ENCODE data around the gene PGM2L1. TPM values are rescaled to one million over a fixed set of nuclear protein-coding genes. Genes with fewer than 3 reads are reported as not detected.

PGM2L1 gene
- total RNA-seq, 4 donors from 2014 or later = 1.0 to 21.8 (median 8.8) TPM

DNA sequence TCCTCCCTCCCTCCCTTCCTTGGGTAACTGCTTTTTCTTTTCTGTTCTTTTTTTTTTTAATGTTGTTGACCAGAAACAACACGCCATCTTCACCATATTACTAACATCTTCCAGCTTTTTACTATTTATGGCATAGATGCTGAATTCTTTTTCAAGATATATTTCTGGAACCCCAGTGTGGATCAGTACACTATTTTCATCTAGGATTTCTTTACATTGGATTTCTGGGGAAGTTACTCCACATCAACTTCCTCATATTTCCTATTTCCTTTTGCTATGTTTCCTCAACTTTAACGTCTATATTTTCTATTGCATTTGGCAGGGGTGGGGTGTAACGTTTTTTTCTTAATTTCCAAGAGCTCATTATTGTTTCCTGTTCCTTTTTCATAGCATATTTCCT is 7.0 kb downstream of the PGM2L1 start:
- no peaks in the 10 kb centered on the region for H3K4me1 ChIP-seq
- no peak overlapping the region for H3K4me3 ChIP-seq
- TF ChIP-seq, protein P1, sequence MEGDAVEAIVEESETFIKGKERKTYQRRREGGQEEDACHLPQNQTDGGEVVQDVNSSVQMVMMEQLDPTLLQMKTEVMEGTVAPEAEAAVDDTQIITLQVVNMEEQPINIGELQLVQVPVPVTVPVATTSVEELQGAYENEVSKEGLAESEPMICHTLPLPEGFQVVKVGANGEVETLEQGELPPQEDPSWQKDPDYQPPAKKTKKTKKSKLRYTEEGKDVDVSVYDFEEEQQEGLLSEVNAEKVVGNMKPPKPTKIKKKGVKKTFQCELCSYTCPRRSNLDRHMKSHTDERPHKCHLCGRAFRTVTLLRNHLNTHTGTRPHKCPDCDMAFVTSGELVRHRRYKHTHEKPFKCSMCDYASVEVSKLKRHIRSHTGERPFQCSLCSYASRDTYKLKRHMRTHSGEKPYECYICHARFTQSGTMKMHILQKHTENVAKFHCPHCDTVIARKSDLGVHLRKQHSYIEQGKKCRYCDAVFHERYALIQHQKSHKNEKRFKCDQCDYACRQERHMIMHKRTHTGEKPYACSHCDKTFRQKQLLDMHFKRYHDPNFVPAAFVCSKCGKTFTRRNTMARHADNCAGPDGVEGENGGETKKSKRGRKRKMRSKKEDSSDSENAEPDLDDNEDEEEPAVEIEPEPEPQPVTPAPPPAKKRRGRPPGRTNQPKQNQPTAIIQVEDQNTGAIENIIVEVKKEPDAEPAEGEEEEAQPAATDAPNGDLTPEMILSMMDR (IDR thresholded peaks at IDR 0.05) = no peak
- TF ChIP-seq POLR2A (IDR thresholded peaks at IDR 0.05) = no peak
- H3K36me3 ChIP-seq = no peaks in the 10 kb centered on the region
- intact Hi-C loops (cut with DNase I; ENCODE audit: low total_unique reads) = no loop called here
- no peak for DNase-seq
- peak overlapping the region in 1 of 2 donors; percentile 36 for H3K27ac ChIP-seq
- no peaks in the 10 kb centered on the region for H3K27me3 ChIP-seq
- H3K9me3 ChIP-seq = no peaks in the 10 kb centered on the region

- no peaks in the 10 kb centered on the region for H3K9me3 ChIP-seq
- no peaks in the 10 kb centered on the region for H3K36me3 ChIP-seq
- no peak for DNase-seq
- intact Hi-C loops (cut with DNase I; ENCODE audit: low total_unique reads) = no loop called here
- no peak for TF ChIP-seq POLR2A (IDR thresholded peaks at IDR 0.05)
- TF ChIP-seq, protein P1 (IDR thresholded peaks at IDR 0.05) = no peak
- no peaks in the 10 kb centered on the region for H3K27me3 ChIP-seq
- no peaks in the 10 kb centered on the region for H3K4me1 ChIP-seq
- H3K27ac ChIP-seq = peak overlapping the region in 1 of 2 donors; percentile 36
- H3K4me3 ChIP-seq = no peak overlapping the region
Observed at GRCh38 chr11:74390697-74391096, 7.5 kb downstream of the PGM2L1 start.

DNA sequence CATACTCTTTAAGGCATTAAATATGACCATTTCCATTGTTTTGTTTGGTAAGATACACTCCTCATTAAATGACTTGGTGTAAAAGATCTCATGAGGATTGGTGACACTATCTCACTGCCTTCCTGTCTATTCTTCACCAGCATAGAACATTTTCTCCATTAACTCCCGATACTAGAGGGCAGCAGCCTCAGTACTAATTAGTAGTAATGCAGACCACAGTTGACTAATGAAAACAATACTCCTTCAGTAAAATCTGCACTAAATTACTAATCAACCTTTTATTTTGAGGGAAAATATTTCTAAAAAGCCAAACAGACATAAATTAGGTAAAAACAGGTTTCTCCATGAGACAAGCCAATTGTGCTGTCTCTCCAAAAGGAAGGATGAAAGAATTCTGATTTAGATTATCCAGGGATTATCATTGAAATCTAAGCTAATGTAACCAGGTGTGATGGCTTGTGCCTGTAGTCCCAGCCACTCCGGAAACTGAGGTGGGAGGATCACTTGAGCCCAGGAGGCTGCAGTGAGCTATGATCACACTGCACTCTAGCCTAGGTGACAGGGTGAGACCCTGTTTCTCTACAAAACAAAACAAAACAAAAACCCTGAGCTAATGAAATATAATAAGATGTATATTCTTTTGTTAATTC is 9.4 kb downstream of the PGM2L1 start:
- intact Hi-C loops (cut with DNase I; ENCODE audit: low total_unique reads) = loop anchor here (5.0 to 10.0 kb wide), 2 partner anchors 63 to 134 kb away; no protein-coding TSS in a partner anchor
- H3K4me1 ChIP-seq = no peaks in the 10 kb centered on the region
- no peak overlapping the region for H3K4me3 ChIP-seq
- DNase-seq = peak; percentile 42 to 79
- no peak overlapping the region for H3K27ac ChIP-seq
- H3K27me3 ChIP-seq = no peaks in the 10 kb centered on the region
- TF ChIP-seq, protein P1 (IDR thresholded peaks at IDR 0.05) = peak; percentile 67 to 90 (median 72)
- no peak for TF ChIP-seq POLR2A (IDR thresholded peaks at IDR 0.05)
- no peaks in the 10 kb centered on the region for H3K36me3 ChIP-seq
- H3K9me3 ChIP-seq = no peaks in the 10 kb centered on the region

GRCh38 chr11:74384641-74385040 is 13.6 kb downstream of the PGM2L1 start:
- H3K4me1 ChIP-seq = no peaks in the 10 kb centered on the region
- H3K9me3 ChIP-seq = no peaks in the 10 kb centered on the region
- TF ChIP-seq, protein P1 (IDR thresholded peaks at IDR 0.05) = no peak
- TF ChIP-seq POLR2A (IDR thresholded peaks at IDR 0.05) = no peak
- H3K4me3 ChIP-seq = no peak overlapping the region
- H3K27ac ChIP-seq = no peak overlapping the region
- H3K27me3 ChIP-seq = no peaks in the 10 kb centered on the region
- no peak for DNase-seq
- no peaks in the 10 kb centered on the region for H3K36me3 ChIP-seq
- intact Hi-C loops (cut with DNase I; ENCODE audit: low total_unique reads) = loop anchor here (5.0 to 10.0 kb wide), 2 partner anchors 68 to 130 kb away; no protein-coding TSS in a partner anchor

DNA sequence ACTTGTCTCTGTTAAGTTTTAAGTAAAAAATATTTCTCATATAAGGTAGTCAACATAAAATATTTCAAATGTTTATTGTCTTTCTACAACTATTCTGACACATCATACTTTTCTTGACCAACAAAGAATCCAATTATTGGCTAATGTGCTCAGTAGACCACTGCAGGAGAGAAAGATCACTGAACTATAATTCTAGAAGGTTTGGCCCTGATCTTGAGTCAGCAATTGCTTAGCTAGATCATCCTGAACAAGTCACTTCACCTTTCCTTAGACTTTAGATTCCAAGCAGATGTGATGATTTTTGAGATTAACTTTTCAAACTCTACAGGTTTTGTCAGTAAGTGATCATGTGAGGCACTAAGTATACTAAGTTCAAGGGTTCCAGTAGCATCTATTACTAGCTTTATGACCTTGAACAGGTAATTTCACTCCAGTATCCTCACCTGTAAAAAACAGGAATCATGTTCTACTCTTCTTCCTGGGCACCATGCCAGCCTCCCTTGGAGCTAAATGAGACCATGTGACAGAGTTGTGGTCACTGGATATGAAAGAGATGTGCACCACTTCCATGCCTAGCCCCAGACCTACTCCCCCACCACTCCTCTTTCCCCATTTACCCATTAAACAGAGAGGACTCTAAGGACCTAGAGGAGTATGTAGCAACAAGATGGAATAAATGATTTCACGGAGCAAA is 17.3 kb downstream of the PGM2L1 start:
- Histone ChIP-seq H3K27ac (no peak overlapping the region), H3K9me3 (no peaks in the 10 kb centered on the region), H3K4me1 (no peaks in the 10 kb centered on the region), H3K4me3 (no peak overlapping the region), H3K36me3 (no peaks in the 10 kb centered on the region), H3K27me3 (no peaks in the 10 kb centered on the region)
- no peak for TF ChIP-seq POLR2A (IDR thresholded peaks at IDR 0.05)
- TF ChIP-seq, protein P1 (IDR thresholded peaks at IDR 0.05) = no peak
- no peak for DNase-seq
- intact Hi-C loops (cut with DNase I; ENCODE audit: low total_unique reads) = loop anchor here (10.0 kb wide), 1 partner anchor 126 kb away; no protein-coding TSS in a partner anchor

Measured in uterus (tissue), 4 donors.